ENCODE measurements around the gene TRIM25. TPM values are rescaled to one million over a fixed set of nuclear protein-coding genes. Genes with fewer than 3 reads are reported as not detected.

The TRIM25 gene
- total RNA-seq, 1 experiment from 2014 or later: 32.5 TPM

GRCh38 chr17:56908001-56908542 lies 5.8 kb downstream of the TRIM25 start:
- TF ChIP-seq CTCF (conservative IDR thresholded peaks at IDR 0.05): no peak
- H3K4me2 ChIP-seq (ENCODE audit: insufficient read depth, insufficient read length, low read length): no peak overlapping the region

More at GRCh38 chr17:56908001-56908542, 5.8 kb downstream of the TRIM25 start:
- H3K9ac ChIP-seq (ENCODE audit: extremely low read depth, insufficient read length, low read length): no peak overlapping the region
- H4K5ac ChIP-seq (ENCODE audit: insufficient read length, low read depth, low read length): no peak overlapping the region
- H2AK5ac ChIP-seq (ENCODE audit: insufficient read length, low read length): no peak overlapping the region
- H3K4me1 ChIP-seq (ENCODE audit: insufficient read depth, low read length): no peaks in the 10 kb centered on the region; the same call in 1 of the 2 replicates
- no peak overlapping the region for H2BK120ac ChIP-seq (ENCODE audit: low read depth, low read length, poor library complexity, severe bottlenecking)
- H3K79me1 ChIP-seq (ENCODE audit: insufficient read depth, low read depth, low read length, poor library complexity, severe bottlenecking): no peaks in the 10 kb centered on the region
- DNase-seq: no peak
- H3K27me3 Mint-ChIP-seq (ENCODE audit: low read depth): peaks cover 2% of the 10 kb centered on the region; the same call in 1 of the 2 replicates
- H4K91ac ChIP-seq (ENCODE audit: insufficient read length, low read depth, low read length): no peak overlapping the region
- no peak overlapping the region for H3K4me3 Mint-ChIP-seq
- peaks cover 27 to 54% (median 39%) of the 10 kb centered on the region in 3 experiments for H3K36me3 Mint-ChIP-seq (ENCODE audit: insufficient read depth in 1 of 3, low read depth in 3 of 3)
- no CpG with 5 or more reads among the region's 9 CpGs for WGBS (ENCODE audit: extremely low coverage, insufficient read length, low lambda C conversion rate)
- H3K27ac Mint-ChIP-seq: no peak overlapping the region
- no peak overlapping the region for H3K14ac ChIP-seq (ENCODE audit: insufficient read depth, low read length)
- H2BK12ac ChIP-seq (ENCODE audit: insufficient read length, low read depth, low read length): no peak overlapping the region
- no peaks in the 10 kb centered on the region for H3K27me3 ChIP-seq (ENCODE audit: insufficient read depth, low read length)
- no peak overlapping the region for H2BK5ac ChIP-seq (ENCODE audit: insufficient read length, low read length)
- no peak overlapping the region for H2BK15ac ChIP-seq (ENCODE audit: low read depth, low read length)
- no peak overlapping the region for H4K8ac ChIP-seq (replicated peaks; ENCODE audit: insufficient read length, low read depth, low read length)
- H3K9me3 Mint-ChIP-seq: no peaks in the 10 kb centered on the region
- H3K4me1 Mint-ChIP-seq: peaks cover 2 to 8% of the 10 kb centered on the region in 2 experiments; a peak in 3 of 4 replicates
- no peaks in the 10 kb centered on the region for H4K20me1 ChIP-seq (ENCODE audit: control insufficient read depth, insufficient read depth, insufficient read length)
- no peak overlapping the region for H2BK20ac ChIP-seq (ENCODE audit: low read depth, low read length, poor library complexity, severe bottlenecking)
- no peak overlapping the region for H3K4ac ChIP-seq (ENCODE audit: low read depth, low read length)
- H3K27ac ChIP-seq (ENCODE audit: insufficient read length, low read depth, low read length): no peak overlapping the region
- H3K23ac ChIP-seq (ENCODE audit: insufficient read length, low read depth, low read length): no peak overlapping the region
- H3K56ac ChIP-seq (ENCODE audit: insufficient read length, low read depth, low read length): no peak overlapping the region
- no peak overlapping the region for H3T11ph ChIP-seq (ENCODE audit: low read length)
- no peaks in the 10 kb centered on the region; the same call in 1 of the 2 replicates for H3K79me2 ChIP-seq (ENCODE audit: insufficient read depth, low read length)
- peaks cover 5% of the 10 kb centered on the region for H3K23me2 ChIP-seq (ENCODE audit: insufficient read length, low read depth, low read length, poor library complexity, severe bottlenecking)
- H3K9me3 ChIP-seq (ENCODE audit: control insufficient read depth, low read depth, low read length): no peaks in the 10 kb centered on the region
- no peak overlapping the region for H3K18ac ChIP-seq (ENCODE audit: insufficient read length, low read depth, low read length)
- no peak overlapping the region for H2AFZ ChIP-seq (ENCODE audit: low read length)

Measured in H9 (cell line).